ENCODE results near the gene LARGE2.

LARGE2 gene

GRCh38 chr11:45968901-45969300 lies 46.4 kb downstream of the LARGE2 start:
- DNase-seq, result no peak

- no peak for DNase-seq
Observed at GRCh38 chr11:45973601-45974000, 51.1 kb downstream of the LARGE2 start.

DNA sequence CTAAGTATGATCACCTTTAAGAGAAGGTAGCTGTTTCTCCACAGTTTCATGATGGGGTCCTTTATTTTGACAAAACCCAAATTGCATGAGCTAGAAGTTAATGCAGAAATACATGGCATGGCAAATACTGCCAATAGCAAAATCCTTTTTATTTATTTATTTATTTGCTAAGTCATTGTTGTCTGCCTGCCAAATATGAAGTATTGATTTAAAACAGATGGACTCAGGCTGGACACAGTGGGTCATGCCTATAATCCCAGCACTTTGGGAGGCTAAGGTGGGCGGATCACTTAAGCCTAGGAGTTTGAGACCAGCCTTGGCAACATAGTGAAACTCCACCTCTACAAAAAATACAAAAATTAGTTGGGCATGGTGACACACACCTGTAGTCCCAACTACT lies 52.4 kb downstream of the LARGE2 start:
- no peak for DNase-seq

All from CD4-positive, alpha-beta T cell treated with Interleukin-17A for 4 hours (primary cell).